ENCODE results near the gene ENHO.

GRCh38 chr9:34558364-34558763 is 35.6 kb upstream of the ENHO start:
- no peak for TF ChIP-seq EP300 (IDR thresholded peaks at IDR 0.05)
- TF ChIP-seq CTCF (IDR thresholded peaks at IDR 0.05) = no peak
- no peak for TF ChIP-seq POLR2A (IDR thresholded peaks at IDR 0.05)
